ENCODE measurements around the gene HSDL1.

HSDL1 gene

GRCh38 chr16:84176192-84177053, 31.4 kb upstream of the HSDL1 start:
- TF ChIP-seq, protein P1, sequence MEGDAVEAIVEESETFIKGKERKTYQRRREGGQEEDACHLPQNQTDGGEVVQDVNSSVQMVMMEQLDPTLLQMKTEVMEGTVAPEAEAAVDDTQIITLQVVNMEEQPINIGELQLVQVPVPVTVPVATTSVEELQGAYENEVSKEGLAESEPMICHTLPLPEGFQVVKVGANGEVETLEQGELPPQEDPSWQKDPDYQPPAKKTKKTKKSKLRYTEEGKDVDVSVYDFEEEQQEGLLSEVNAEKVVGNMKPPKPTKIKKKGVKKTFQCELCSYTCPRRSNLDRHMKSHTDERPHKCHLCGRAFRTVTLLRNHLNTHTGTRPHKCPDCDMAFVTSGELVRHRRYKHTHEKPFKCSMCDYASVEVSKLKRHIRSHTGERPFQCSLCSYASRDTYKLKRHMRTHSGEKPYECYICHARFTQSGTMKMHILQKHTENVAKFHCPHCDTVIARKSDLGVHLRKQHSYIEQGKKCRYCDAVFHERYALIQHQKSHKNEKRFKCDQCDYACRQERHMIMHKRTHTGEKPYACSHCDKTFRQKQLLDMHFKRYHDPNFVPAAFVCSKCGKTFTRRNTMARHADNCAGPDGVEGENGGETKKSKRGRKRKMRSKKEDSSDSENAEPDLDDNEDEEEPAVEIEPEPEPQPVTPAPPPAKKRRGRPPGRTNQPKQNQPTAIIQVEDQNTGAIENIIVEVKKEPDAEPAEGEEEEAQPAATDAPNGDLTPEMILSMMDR (conservative IDR thresholded peaks at IDR 0.05; ENCODE audit: low read depth): no peak
- ChIA-PET CTCF (interaction anchor here (0.6 to 4.4 kb wide), 9 partner anchors 9 to 308 kb away, joined by 3 to 37 read pairs (median 4); partner anchors contain the start of gene TAF1C), POLR2A (ENCODE audit: low non-redundant PET) (interaction anchor here (0.6 kb wide), 1 partner anchor 69 kb away, joined by 3 read pairs; no protein-coding TSS in a partner anchor)
- peak; percentile 26 for DNase-seq (ENCODE audit: low spot score)
- peak overlapping the region; percentile 95 for H3K27ac ChIP-seq

DNA sequence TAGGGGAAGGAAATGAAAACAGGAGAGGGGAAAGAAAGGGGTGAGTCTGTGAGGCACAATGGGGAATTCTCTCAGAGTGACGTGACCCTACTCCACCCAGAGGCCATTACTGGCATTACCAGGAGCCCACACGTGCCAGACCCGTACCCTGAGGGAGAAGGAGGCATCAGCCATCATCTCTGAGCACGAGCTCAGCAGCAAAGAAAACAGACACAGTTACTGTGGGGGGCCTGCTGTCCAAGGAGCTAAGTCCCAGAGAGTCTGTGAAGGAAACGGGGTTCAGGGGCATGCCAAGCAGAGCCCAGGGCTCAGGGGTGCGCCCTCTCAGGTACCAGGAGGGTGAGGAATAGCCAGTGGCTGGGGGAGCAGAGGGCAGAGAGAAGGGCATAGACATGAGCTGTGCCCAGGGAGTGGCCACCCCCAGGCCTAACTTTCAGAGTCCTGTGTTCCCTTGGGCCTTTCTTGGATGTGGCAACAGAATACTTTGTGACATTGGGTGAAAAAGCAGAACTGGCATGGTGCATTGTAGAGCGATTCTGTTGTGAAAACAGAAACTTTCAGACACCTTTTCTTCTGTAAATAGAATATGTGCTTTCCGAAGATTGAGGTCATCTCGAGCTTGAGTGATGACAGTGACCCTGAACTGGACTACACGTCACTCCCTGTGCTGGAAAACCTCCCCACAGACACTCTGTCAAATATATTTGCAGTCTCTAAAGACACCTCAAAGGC, 30.5 kb upstream of the HSDL1 start:
- CTCF ChIA-PET: interaction anchor here (0.5 to 4.4 kb wide), 14 partner anchors 8 to 91 kb away, joined by 3 to 37 read pairs (median 4); partner anchors contain the start of genes KCNG4 and TAF1C
- POLR2A ChIA-PET (ENCODE audit: low non-redundant PET): interaction anchor here (0.6 kb wide), 2 partner anchors 13 to 218 kb away, joined by 3 read pairs; no protein-coding TSS in a partner anchor
- peak; percentile 81 for DNase-seq (ENCODE audit: low spot score)
- TF ChIP-seq, protein P1 (conservative IDR thresholded peaks at IDR 0.05; ENCODE audit: low read depth): peak; percentile 85
- peak overlapping the region; percentile 95 for H3K27ac ChIP-seq

GRCh38 chr16:84174396-84174795, 29.4 kb upstream of the HSDL1 start:
- ChIA-PET POLR2A (ENCODE audit: low non-redundant PET) (interaction anchor here (0.6 kb wide), 1 partner anchor 14 kb away, joined by 3 read pairs; no protein-coding TSS in a partner anchor), CTCF (interaction anchor here (0.6 to 2.4 kb wide), 4 partner anchors 55 to 88 kb away, joined by 4 to 10 read pairs (median 6); no protein-coding TSS in a partner anchor)
- TF ChIP-seq, protein P1 (conservative IDR thresholded peaks at IDR 0.05; ENCODE audit: low read depth): no peak
- no peak for DNase-seq (ENCODE audit: low spot score)
- H3K27ac ChIP-seq: no peak overlapping the region

DNA sequence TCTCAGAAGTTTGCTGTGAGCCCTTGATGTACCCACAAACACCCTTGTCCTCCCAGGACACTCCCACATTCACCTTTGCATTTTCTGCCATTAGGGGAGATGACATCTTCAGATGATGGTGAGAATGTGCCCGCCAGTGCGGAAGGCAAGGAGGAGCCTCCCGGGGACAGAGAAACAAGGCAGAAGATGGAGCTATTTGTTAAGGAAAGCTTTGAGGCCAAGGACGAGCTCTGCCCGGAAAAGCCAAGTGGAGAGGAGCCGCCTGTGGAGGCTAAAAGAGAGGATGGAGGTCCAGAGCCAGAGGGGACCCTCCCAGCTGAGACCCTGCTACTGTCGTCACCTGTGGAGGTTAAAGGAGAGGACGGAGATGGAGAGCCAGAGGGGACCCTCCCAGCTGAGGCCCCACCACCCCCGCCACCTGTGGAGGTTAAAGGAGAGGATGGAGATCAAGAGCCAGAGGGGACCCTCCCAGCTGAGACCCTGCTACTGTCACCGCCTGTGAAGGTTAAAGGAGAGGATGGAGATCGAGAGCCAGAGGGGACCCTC, 24.9 kb upstream of the HSDL1 start:
- POLR2A ChIA-PET (ENCODE audit: low non-redundant PET): no interaction called here
- H3K27ac ChIP-seq: no peak overlapping the region
- TF ChIP-seq, protein P1 (conservative IDR thresholded peaks at IDR 0.05; ENCODE audit: low read depth): no peak
- no peak for DNase-seq (ENCODE audit: low spot score)
- CTCF ChIA-PET: interaction anchor here (0.5 to 1.5 kb wide), 2 partner anchors 14 to 85 kb away, joined by 3 read pairs; no protein-coding TSS in a partner anchor

DNA sequence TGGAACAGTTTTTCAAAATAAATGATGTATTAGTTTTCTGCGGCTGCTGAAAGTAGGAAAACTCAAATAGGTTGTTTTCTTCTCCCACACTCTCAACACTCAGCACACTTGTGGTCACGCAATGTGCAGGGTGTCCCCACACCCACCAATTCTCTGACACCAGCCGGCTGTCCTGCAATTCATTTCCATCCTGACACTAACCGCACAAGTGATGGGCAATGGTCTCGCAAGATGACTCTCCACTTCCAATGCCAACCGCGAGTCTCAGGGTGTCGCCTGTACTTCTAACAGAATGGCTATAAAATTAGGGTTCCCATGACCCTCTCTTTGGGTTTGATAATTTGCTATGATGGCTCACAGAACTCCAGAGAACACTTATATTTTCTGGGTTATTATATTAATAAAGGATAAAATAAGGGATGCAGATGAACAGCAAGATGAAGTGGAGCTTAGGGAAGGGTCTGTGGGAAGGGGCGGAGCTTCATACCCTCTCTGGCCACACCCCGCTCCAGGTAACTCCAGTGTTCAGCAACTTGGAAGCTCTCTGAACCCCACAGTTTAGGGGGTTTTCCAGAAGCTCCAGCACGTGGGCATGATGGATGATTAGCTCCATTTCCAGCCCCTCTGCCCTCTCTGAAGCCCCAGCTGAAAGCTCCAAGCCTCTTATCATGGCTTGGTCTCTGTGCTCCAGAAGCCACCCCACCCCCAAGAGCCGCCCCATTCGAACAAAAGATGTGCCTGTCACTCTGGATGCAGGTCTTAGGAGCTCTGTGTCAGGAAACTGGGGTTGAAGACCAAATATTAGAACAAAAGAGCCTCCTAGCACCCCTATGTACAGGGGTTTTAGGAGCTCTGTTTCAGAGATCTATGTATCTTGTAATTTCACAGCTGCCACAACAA, 22.1 kb upstream of the HSDL1 start:
- H3K27ac ChIP-seq: no peak overlapping the region
- DNase-seq (ENCODE audit: low spot score): no peak
- TF ChIP-seq, protein P1 (conservative IDR thresholded peaks at IDR 0.05; ENCODE audit: low read depth): no peak
- ChIA-PET POLR2A (ENCODE audit: low non-redundant PET) (no interaction called here), CTCF (interaction anchor here (0.9 to 1.0 kb wide), 2 partner anchors 9 to 16 kb away, joined by 3 read pairs; no protein-coding TSS in a partner anchor)

Measured in RWPE1 (cell line).